Upper lobe of left lung (tissue), 6 donors: ENCODE data around the gene MGLL. TPM values are rescaled to one million over a fixed set of nuclear protein-coding genes. Genes with fewer than 3 reads are reported as not detected.

Experiments
- ATAC-seq, 2 donors: fragments of 200-7000 bp; cut with Tn5 transposase; one replicate each; pipeline ENCODE4 v1.9.1; 2022; ENCODE audit warnings: mild to moderate bottlenecking in 2 of 2, moderate library complexity in 2 of 2; ENCODE audit not compliant: low FRiP score in 2 of 2
- DNase-seq, 2 donors: peaks; one replicate each; pipeline ENCODE4 v3.0.0-alpha.2; 2019 to 2020
- H3K27ac ChIP-seq, 4 donors: fragments of 200-600 bp; sonication (generic); one replicate each; pipeline ENCODE4 v1.5.1; 2016 to 2019
- H3K27me3 ChIP-seq, 4 donors: fragments of 200-600 bp; sonication (generic); one replicate each; pipeline ENCODE4 v1.5.1; 2017 to 2019
- H3K36me3 ChIP-seq, 4 donors: fragments of 200-600 bp; sonication (generic); one replicate each; pipeline ENCODE4 v1.5.1; 2016 to 2019
- H3K4me1 ChIP-seq, 4 donors: fragments of 200-600 bp; sonication (generic); one replicate each; pipeline ENCODE4 v1.5.1; 2018 to 2019
- H3K4me3 ChIP-seq, 4 donors: fragments of 200-600 bp; sonication (generic); one replicate each; pipeline ENCODE4 v1.5.1; 2017 to 2019; ENCODE audit warnings: mild to moderate bottlenecking in 2 of 4, moderate library complexity in 1 of 4
- H3K9me3 ChIP-seq, 4 donors: fragments of 200-600 bp; sonication (generic); one replicate each; pipeline ENCODE4 v1.5.1; 2018 to 2019
- EP300 ChIP-seq, 4 donors: sonication (generic); formaldehyde crosslinking; IDR thresholded peaks; one replicate each; pipeline ENCODE4 v1.5.1; 2017; ENCODE audit warnings: antibody characterized with exemption in 4 of 4, control low read depth in 2 of 4
- POLR2A ChIP-seq, 4 donors: fragments of 450-650 bp; IDR thresholded peaks; one replicate each; pipeline ENCODE4 v1.5.1; 2016 to 2017; ENCODE audit warnings: antibody characterized with exemption in 4 of 4, mild to moderate bottlenecking in 2 of 4
- POLR2AphosphoS5 ChIP-seq, 2 donors: sonication (generic); formaldehyde crosslinking; IDR thresholded peaks; one replicate each; pipeline ENCODE4 v1.5.1; 2017; ENCODE audit warnings: antibody characterized with exemption in 2 of 2
- WGBS, 2 donors: methylation state at CpG; one replicate each; pipeline ENCODE4 v1.1.5; 2017 to 2018; 5-methylcytosine and 5-hydroxymethylcytosine counted together
- total RNA-seq, 6 donors: library from RNA; depleted of rRNA in 4 of 6; stranded (reverse); fragments of >200 nt in 4 of 6; gene quantifications; one replicate each; pipeline versions ENCODE4 v1.1.0 to v1.2.1, GENCODE V29; 2016 to 2021
- TF ChIP-seq, protein P1 (sequence below), 6 experiments: fragments of 450-650 bp in 4 of 6; fragments of 200-600 bp in 2 of 6; sonication (generic) in 2 of 6; IDR thresholded peaks; one replicate each; pipeline ENCODE4 v1.5.1; 2016 to 2019; ENCODE audit warnings: antibody characterized with exemption in 6 of 6
- donor health status: DM: no; HTN: no; CAD: no; lungs with moderate emphysema.
- donor health status: DM: no; HTN: yes; CAD: no; lungs with severe emphysema.

The MGLL gene
- total RNA-seq, 6 donors from 2014 or later = 128 to 253 (median 190) TPM

DNA sequence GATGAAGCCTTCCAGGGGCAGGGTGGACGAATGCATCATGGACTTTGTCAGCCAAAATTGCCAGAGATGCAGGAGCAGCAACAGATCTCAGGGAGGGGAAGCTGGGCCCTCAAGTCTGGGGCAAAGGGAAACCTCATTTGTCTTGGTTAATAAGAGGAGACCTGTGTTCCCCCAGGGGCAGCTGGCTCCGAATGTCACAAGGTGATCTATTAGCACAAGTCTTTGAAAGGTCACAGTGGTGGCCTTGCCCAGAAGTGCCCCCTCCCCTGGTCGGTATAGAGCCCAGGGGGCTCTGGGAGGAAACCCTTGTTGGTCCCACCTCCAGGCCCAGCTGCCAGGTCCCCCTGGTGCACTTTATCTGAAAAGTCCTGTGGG is 103.4 kb downstream of the MGLL start:
- peaks cover 14 to 42% (median 27%) of the 10 kb centered on the region in 4 donors for H3K4me1 ChIP-seq
- peaks cover 0 to 9% (median 0%) of the 10 kb centered on the region in 4 donors for H3K36me3 ChIP-seq
- DNase-seq = no peak
- H3K27me3 ChIP-seq = no peaks in the 10 kb centered on the region
- no peak overlapping the region for H3K4me3 ChIP-seq
- no peaks in the 10 kb centered on the region for H3K9me3 ChIP-seq
- TF ChIP-seq, protein P1, sequence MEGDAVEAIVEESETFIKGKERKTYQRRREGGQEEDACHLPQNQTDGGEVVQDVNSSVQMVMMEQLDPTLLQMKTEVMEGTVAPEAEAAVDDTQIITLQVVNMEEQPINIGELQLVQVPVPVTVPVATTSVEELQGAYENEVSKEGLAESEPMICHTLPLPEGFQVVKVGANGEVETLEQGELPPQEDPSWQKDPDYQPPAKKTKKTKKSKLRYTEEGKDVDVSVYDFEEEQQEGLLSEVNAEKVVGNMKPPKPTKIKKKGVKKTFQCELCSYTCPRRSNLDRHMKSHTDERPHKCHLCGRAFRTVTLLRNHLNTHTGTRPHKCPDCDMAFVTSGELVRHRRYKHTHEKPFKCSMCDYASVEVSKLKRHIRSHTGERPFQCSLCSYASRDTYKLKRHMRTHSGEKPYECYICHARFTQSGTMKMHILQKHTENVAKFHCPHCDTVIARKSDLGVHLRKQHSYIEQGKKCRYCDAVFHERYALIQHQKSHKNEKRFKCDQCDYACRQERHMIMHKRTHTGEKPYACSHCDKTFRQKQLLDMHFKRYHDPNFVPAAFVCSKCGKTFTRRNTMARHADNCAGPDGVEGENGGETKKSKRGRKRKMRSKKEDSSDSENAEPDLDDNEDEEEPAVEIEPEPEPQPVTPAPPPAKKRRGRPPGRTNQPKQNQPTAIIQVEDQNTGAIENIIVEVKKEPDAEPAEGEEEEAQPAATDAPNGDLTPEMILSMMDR (IDR thresholded peaks at IDR 0.05) = no peak
- TF ChIP-seq POLR2A (IDR thresholded peaks at IDR 0.05) (no peak), EP300 (IDR thresholded peaks at IDR 0.05) (no peak), POLR2AphosphoS5 (IDR thresholded peaks at IDR 0.05) (no peak)
- WGBS, 2 donors = 80 to 81% methylated on average over 3 of the region's 3 CpGs
- ATAC-seq = no peak
- H3K27ac ChIP-seq = no peak overlapping the region

DNA sequence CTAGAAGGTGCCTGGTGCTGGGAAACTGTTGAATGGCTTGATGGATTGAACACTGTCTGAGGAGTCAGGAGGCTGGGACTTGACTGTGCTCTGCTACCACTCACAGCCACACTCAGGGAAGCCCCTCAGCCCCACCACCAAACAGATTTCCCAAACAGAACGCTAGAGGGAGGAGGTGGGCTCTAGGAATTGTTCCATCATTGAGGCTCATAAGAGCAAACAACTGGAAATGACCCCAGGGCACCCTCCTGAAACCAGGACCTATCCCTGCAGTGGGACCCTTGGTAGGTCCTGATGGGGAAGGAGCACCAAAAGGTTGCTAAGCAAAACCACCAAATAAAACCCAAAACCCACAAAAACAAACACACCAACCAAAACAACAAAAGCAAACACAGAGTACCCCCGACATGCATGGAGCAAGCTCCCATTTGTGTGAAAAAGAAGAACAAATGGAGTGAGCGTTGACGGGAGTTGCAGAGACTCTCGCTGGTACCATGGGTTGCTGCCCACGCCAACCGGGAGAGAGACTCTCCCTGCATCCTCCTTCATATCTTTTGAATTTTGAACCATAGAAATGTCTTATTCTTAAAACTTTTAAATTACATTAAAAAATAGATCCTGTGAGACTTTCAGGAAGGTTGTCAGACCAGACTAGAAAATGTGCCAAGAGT is 103.9 kb downstream of the MGLL start:
- DNase-seq (no peak), ATAC-seq (no peak)
- H3K4me3 ChIP-seq = no peak overlapping the region
- 93 to 96% methylated on average over 6 to 7 of the region's 7 CpGs for WGBS, 2 donors
- peaks cover 16 to 46% (median 30%) of the 10 kb centered on the region in 4 donors for H3K4me1 ChIP-seq
- TF ChIP-seq POLR2AphosphoS5 (IDR thresholded peaks at IDR 0.05) = no peak
- no peak for TF ChIP-seq POLR2A (IDR thresholded peaks at IDR 0.05)
- TF ChIP-seq, protein P1 (IDR thresholded peaks at IDR 0.05) = no peak
- no peak for TF ChIP-seq EP300 (IDR thresholded peaks at IDR 0.05)
- no peaks in the 10 kb centered on the region for H3K27me3 ChIP-seq
- H3K9me3 ChIP-seq = no peaks in the 10 kb centered on the region
- H3K27ac ChIP-seq = no peak overlapping the region
- peaks cover 0 to 9% (median 0%) of the 10 kb centered on the region in 4 donors for H3K36me3 ChIP-seq

DNA sequence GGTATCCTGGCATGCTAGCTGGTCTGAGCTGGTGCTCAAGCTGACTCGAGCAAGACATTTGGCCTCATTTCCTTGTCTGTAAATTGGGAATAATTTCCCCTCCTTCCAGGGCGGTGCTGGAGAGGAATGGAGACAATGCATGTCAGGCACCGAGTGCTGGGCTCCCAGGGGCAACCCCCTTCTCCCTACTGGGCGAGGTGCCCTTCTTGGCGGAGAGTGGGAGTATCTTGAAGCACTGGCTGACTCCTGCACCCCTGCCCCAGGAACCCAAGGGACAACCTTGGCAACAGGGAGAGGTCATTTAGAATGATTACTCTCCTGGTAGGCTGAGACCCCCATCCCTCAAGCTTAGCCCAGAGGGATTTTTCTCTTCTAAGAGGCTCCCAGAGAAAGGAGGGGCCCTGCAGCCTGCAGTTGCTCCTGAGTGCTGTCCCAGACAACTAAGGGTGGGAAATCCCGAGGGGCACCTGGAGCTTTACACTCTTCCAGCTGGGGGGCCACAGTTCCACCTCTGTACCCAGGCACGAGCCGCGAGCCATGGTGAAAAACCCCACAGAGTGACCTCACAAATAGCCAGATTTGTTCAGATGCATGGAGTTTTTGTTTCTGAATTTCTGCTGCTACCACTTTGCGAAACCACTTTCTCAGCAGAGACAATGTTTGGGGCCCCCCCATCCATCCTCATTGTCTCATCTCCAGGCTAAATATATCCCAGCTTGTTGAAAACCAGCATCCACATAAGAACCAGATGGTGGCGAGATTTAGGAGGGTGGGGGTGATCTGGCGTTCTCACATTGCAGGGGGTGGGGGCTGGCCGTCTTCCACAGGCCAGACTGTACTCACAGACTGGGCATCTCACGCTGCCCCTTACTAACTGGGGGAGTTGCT is 104.7 kb downstream of the MGLL start:
- TF ChIP-seq POLR2A (IDR thresholded peaks at IDR 0.05) = no peak
- TF ChIP-seq EP300 (IDR thresholded peaks at IDR 0.05) = no peak
- TF ChIP-seq, protein P1 (IDR thresholded peaks at IDR 0.05) = no peak
- no peak for TF ChIP-seq POLR2AphosphoS5 (IDR thresholded peaks at IDR 0.05)
- 72 to 80% methylated on average over 12 to 14 of the region's 14 CpGs for WGBS, 2 donors
- peaks cover 20 to 46% (median 27%) of the 10 kb centered on the region in 4 donors for H3K4me1 ChIP-seq
- H3K36me3 ChIP-seq = peaks cover 0 to 9% (median 0%) of the 10 kb centered on the region in 4 donors
- ATAC-seq (no peak), DNase-seq (no peak)
- H3K9me3 ChIP-seq = no peaks in the 10 kb centered on the region
- H3K27me3 ChIP-seq = no peaks in the 10 kb centered on the region
- no peak overlapping the region for H3K27ac ChIP-seq
- no peak overlapping the region for H3K4me3 ChIP-seq

DNA sequence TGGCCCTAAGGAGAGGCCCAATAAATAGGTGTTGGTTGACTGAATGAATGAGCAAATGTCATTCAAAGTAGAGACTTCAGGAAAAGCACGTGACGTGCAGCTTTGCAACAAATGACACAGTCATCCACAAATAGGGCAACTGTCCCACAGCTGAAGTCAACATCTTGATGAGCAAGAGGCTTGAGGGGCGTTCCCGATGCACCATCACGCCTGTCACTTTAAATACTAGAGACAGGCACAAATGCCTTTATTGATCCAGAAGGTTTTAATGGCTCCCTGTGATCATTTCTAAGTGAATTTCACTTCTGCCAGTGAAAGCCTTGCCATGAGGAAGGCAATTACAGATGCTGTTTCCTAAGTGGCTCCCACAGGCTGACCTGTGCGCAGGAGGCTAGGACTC is 105.9 kb downstream of the MGLL start:
- ATAC-seq = no peak
- H3K27ac ChIP-seq = no peak overlapping the region
- H3K27me3 ChIP-seq = no peaks in the 10 kb centered on the region
- H3K9me3 ChIP-seq = no peaks in the 10 kb centered on the region
- H3K36me3 ChIP-seq = peaks cover 0 to 9% (median 0%) of the 10 kb centered on the region in 4 donors
- no peak for DNase-seq
- H3K4me3 ChIP-seq = no peak overlapping the region
- WGBS, 2 donors = 93 to 97% methylated on average over 6 of the region's 6 CpGs
- TF ChIP-seq POLR2AphosphoS5 (IDR thresholded peaks at IDR 0.05) = no peak
- TF ChIP-seq EP300 (IDR thresholded peaks at IDR 0.05) = no peak
- no peak for TF ChIP-seq POLR2A (IDR thresholded peaks at IDR 0.05)
- TF ChIP-seq, protein P1 (IDR thresholded peaks at IDR 0.05) = no peak
- H3K4me1 ChIP-seq = peaks cover 20 to 40% (median 23%) of the 10 kb centered on the region in 4 donors
